ENCODE data around the gene SLC39A5.

DNA sequence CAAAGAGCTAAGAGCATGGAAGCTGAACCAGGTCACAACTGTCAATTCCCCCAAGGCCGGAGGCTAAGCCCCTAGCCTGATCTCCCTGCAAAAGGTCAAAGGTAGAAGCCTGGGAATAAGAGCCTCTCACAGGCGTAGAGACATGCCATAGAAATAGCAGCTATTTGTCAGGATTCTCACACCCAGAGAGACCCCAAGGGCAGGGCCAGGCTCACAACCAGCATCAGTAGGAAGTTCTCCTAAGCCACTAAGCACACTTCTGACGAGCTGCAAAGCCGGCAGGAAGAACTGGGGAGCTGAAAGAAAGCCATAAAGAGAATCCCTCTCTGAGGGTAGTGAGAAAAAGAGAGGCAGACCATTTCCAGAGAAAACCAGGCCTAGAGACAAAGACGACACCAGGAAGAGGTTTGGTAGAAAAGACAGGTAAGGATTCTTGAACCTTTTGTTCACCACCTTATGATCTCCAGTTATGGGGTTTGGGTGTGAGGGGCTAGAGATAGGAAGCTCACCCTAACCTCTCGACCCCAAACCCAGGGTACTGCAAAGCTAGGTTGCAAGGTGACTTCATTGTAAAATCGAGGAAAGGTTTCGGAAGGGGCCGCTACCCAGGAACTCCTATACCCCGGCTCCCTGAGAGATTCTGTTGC, 41.6 kb upstream of the SLC39A5 start:
- TF ChIP-seq, protein P1, sequence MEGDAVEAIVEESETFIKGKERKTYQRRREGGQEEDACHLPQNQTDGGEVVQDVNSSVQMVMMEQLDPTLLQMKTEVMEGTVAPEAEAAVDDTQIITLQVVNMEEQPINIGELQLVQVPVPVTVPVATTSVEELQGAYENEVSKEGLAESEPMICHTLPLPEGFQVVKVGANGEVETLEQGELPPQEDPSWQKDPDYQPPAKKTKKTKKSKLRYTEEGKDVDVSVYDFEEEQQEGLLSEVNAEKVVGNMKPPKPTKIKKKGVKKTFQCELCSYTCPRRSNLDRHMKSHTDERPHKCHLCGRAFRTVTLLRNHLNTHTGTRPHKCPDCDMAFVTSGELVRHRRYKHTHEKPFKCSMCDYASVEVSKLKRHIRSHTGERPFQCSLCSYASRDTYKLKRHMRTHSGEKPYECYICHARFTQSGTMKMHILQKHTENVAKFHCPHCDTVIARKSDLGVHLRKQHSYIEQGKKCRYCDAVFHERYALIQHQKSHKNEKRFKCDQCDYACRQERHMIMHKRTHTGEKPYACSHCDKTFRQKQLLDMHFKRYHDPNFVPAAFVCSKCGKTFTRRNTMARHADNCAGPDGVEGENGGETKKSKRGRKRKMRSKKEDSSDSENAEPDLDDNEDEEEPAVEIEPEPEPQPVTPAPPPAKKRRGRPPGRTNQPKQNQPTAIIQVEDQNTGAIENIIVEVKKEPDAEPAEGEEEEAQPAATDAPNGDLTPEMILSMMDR (IDR thresholded peaks at IDR 0.05): no peak
- TF ChIP-seq POLR2A (IDR thresholded peaks at IDR 0.05) (no peak), POLR2AphosphoS5 (IDR thresholded peaks at IDR 0.05) (no peak)

Data from breast epithelium (tissue), 3 donors.